Spleen (tissue), 11 donors: ENCODE results near the gene SH3BP5. TPM values are rescaled to one million over a fixed set of nuclear protein-coding genes. Genes with fewer than 3 reads are reported as not detected.

Experiments
- DNase-seq: peaks from one replicate; pipeline ENCODE4 v3.0.0-alpha.2; 2020
- H3K27ac ChIP-seq, 8 donors: fragments of 200-600 bp; sonication (generic) in 7 of 8; 1 replicate in 4 of 8; 2 replicates in 4 of 8; pipeline versions ENCODE4 v1.5.0 to v1.8.0; 2016 to 2021; ENCODE audit warnings: inconsistent platforms in 4 of 8, mild to moderate bottlenecking in 4 of 8, moderate library complexity in 1 of 8
- H3K27me3 ChIP-seq, 7 donors: fragments of 200-600 bp; sonication (generic) in 6 of 7; replicated peaks in 1 of 7; 1 replicate in 4 of 7; 2 replicates in 3 of 7; pipeline versions ENCODE4 v1.5.0 to v1.8.0; 2016 to 2021; ENCODE audit warnings: inconsistent platforms in 3 of 7, mild to moderate bottlenecking in 1 of 7
- H3K36me3 ChIP-seq, 6 donors: fragments of 200-600 bp; sonication (generic) in 5 of 6; 1 replicate in 4 of 6; 2 replicates in 2 of 6; pipeline versions ENCODE4 v1.5.0 to v1.8.0; 2016 to 2021; ENCODE audit warnings: inconsistent platforms in 2 of 6
- H3K4me1 ChIP-seq, 6 donors: fragments of 200-600 bp; sonication (generic) in 5 of 6; 1 replicate in 3 of 6; 2 replicates in 3 of 6; pipeline versions ENCODE4 v1.5.0 to v1.8.0; 2016 to 2021; ENCODE audit warnings: inconsistent platforms in 3 of 6
- H3K4me3 ChIP-seq, 8 donors: fragments of 200-600 bp; sonication (generic) in 7 of 8; 1 replicate in 4 of 8; 2 replicates in 4 of 8; pipeline versions ENCODE4 v1.5.0 to v1.8.0; 2016 to 2021; ENCODE audit warnings: inconsistent platforms in 4 of 8, mild to moderate bottlenecking in 4 of 8, moderate library complexity in 2 of 8
- H3K9me3 ChIP-seq, 8 donors: fragments of 200-600 bp; sonication (generic) in 7 of 8; 1 replicate in 4 of 8; 2 replicates in 4 of 8; pipeline versions ENCODE4 v1.5.0 to v1.8.0; 2016 to 2021; ENCODE audit warnings: inconsistent platforms in 4 of 8
- CTCF ChIP-seq, 11 experiments: fragments of 200-600 bp in 7 of 11; fragments of 450-650 bp in 4 of 11; sonication (generic) in 4 of 11; IDR thresholded peaks in 8 of 11; conservative IDR thresholded peaks in 3 of 11; 1 replicate in 7 of 11; 2 replicates in 4 of 11; pipeline versions ENCODE4 v1.4.0 to v1.8.0; 2016 to 2021; ENCODE audit warnings: antibody characterized with exemption in 11 of 11, inconsistent platforms in 4 of 11, mild to moderate bottlenecking in 1 of 11
- POLR2A ChIP-seq, 3 donors: fragments of 450-650 bp; IDR thresholded peaks; one replicate each; pipeline ENCODE4 v1.5.1; 2017; ENCODE audit warnings: antibody characterized with exemption in 3 of 3, mild to moderate bottlenecking in 1 of 3
- POLR2AphosphoS5 ChIP-seq, 3 donors: sonication (generic); formaldehyde crosslinking; IDR thresholded peaks; one replicate each; pipeline ENCODE4 v1.5.1; 2017; ENCODE audit warnings: antibody characterized with exemption in 3 of 3
- WGBS, 5 donors: extraction: QIAGEN DNeasy Blood & Tissue Kit in 3 of 5; methylation state at CpG; one replicate each; pipeline versions ENCODE4 v1.1.5 to v1.1.7; 2013 to 2018; 5-methylcytosine and 5-hydroxymethylcytosine counted together
- intact Hi-C: fragments of 100-400 bp; cut with DNase I; formaldehyde crosslinking; loops from one replicate; pipeline ENCODE4 v1.15.0; 2023; ENCODE audit warnings: low total_unique reads
- polyA plus RNA-seq, 3 donors: library from polyadenylated mRNA; stranded (reverse); fragments of 200-250 nt; gene quantifications; one replicate each; pipeline ENCODE4 v1.2.1, GENCODE V29; 2013
- total RNA-seq, 7 donors: library from RNA; depleted of rRNA in 3 of 7; stranded (reverse); fragments of >200 nt in 3 of 7; fragmentation: NEBNext Ultra II Directional in 4 of 7; extraction: Animal tissue kit (Norgen Biotek cat#: 25700) in 4 of 7; gene quantifications; one replicate each; pipeline versions ENCODE4 v1.1.0 to v1.2.1, GENCODE V29; 2016 to 2021
- donor health status: healthy with polysubstance abuse.
- donor health status: DM: no; HTN: no; CAD: no; lungs with moderate emphysema.
- donor health status: DM: no; HTN: no; CAD: no.
- donor health status: Bipolar disorder and iron deficiency.
- donor health status: healthy.
- donor health status: DM: no; HTN: no; CAD: no.
- donor health status: DM: yes; HTN: yes; CAD: no.

Gene SH3BP5
- total and polyA plus RNA-seq, 10 donors = 36.4 to 75.0 (median 53.7) TPM

- no peak for TF ChIP-seq CTCF (IDR thresholded peaks at IDR 0.05 in 8 of 11, conservative IDR thresholded peaks at IDR 0.05 in 3 of 11)
- TF ChIP-seq POLR2A (IDR thresholded peaks at IDR 0.05) = no peak
- TF ChIP-seq POLR2AphosphoS5 (IDR thresholded peaks at IDR 0.05) = no peak
- Histone ChIP-seq H3K4me1 (peaks cover 14 to 57% (median 43%) of the 10 kb centered on the region in 6 donors), H3K4me3 (no peak overlapping the region), H3K27ac (no peak overlapping the region), H3K36me3 (peaks cover 0 to 14% (median 0%) of the 10 kb centered on the region in 6 donors), H3K27me3 (peaks cover 0 to 5% (median 0%) of the 10 kb centered on the region in 7 donors), H3K9me3 (no peaks in the 10 kb centered on the region)
- no peak for DNase-seq
- intact Hi-C loops = loop anchor here (10.0 kb wide), 1 partner anchor 59 kb away; no protein-coding TSS in a partner anchor
Measured at GRCh38 chr3:15333956-15334263, 1.5 kb upstream of the SH3BP5 start.

GRCh38 chr3:15333099-15333955 is 941 bp upstream of the SH3BP5 start:
- Histone ChIP-seq H3K4me3 (peak overlapping the region in 7 of 8 donors; percentile 80 to 99 (median 86)), H3K4me1 (peaks cover 14 to 57% (median 43%) of the 10 kb centered on the region in 6 donors)
- intact Hi-C loops = loop anchor here (10.0 kb wide), 1 partner anchor 59 kb away; no protein-coding TSS in a partner anchor

GRCh38 chr3:15331606-15332404 is 581 bp downstream of the SH3BP5 start:
- Histone ChIP-seq H3K4me1 (peaks cover 23 to 69% (median 57%) of the 10 kb centered on the region in 6 donors), H3K36me3 (peaks cover 0 to 35% (median 0%) of the 10 kb centered on the region in 6 donors), H3K27me3 (peaks cover 0 to 5% (median 0%) of the 10 kb centered on the region in 7 donors), H3K4me3 (peak overlapping the region; percentile 62 to 99 (median 86)), H3K27ac (peak overlapping the region; percentile 53 to 97 (median 90)), H3K9me3 (no peaks in the 10 kb centered on the region)
- 2 to 3% (median 3%) methylated on average over 43 to 71 of the region's 71 CpGs for WGBS, 5 donors
- DNase-seq = peak; percentile 91
- TF ChIP-seq POLR2AphosphoS5 (IDR thresholded peaks at IDR 0.05) = peak; percentile 25 to 40 (median 37)
- no peak for TF ChIP-seq POLR2A (IDR thresholded peaks at IDR 0.05)
- intact Hi-C loops = loop anchor here (10.0 kb wide), 1 partner anchor 57 kb away; no protein-coding TSS in a partner anchor

More at GRCh38 chr3:15333099-15333955, 941 bp upstream of the SH3BP5 start:
- Histone ChIP-seq H3K9me3 (no peaks in the 10 kb centered on the region), H3K27ac (peak overlapping the region in 5 of 8 donors; percentile 90 to 97 (median 91)), H3K27me3 (peaks cover 0 to 5% (median 0%) of the 10 kb centered on the region in 7 donors), H3K36me3 (peaks cover 0 to 20% (median 0%) of the 10 kb centered on the region in 6 donors)
- whole genome bisulfite sequencing, 5 donors = 82 to 92% (median 86%) methylated on average over 8 to 10 of the region's 10 CpGs
- no peak for DNase-seq
- no peak for TF ChIP-seq CTCF (IDR thresholded peaks at IDR 0.05 in 8 of 11, conservative IDR thresholded peaks at IDR 0.05 in 3 of 11)
- TF ChIP-seq POLR2AphosphoS5 (IDR thresholded peaks at IDR 0.05) = no peak
- no peak for TF ChIP-seq POLR2A (IDR thresholded peaks at IDR 0.05)

GRCh38 chr3:15331072-15331605 is 1.2 kb downstream of the SH3BP5 start:
- Histone ChIP-seq H3K27me3 (peaks cover 0 to 5% (median 0%) of the 10 kb centered on the region in 7 donors), H3K4me3 (peak overlapping the region; percentile 62 to 99 (median 86)), H3K36me3 (peaks cover 0 to 42% (median 0%) of the 10 kb centered on the region in 6 donors), H3K4me1 (peaks cover 23 to 75% (median 64%) of the 10 kb centered on the region in 6 donors), H3K27ac (peak overlapping the region in 5 of 8 donors; percentile 90 to 97 (median 91)), H3K9me3 (no peaks in the 10 kb centered on the region)
- DNase-seq = no peak
- 43 to 53% (median 46%) methylated on average over 6 of the region's 6 CpGs for WGBS, 5 donors
- intact Hi-C loops = loop anchor here (10.0 kb wide), 1 partner anchor 56 kb away; no protein-coding TSS in a partner anchor
- TF ChIP-seq POLR2AphosphoS5 (IDR thresholded peaks at IDR 0.05) (no peak), CTCF (IDR thresholded peaks at IDR 0.05 in 8 of 11, conservative IDR thresholded peaks at IDR 0.05 in 3 of 11) (no peak), POLR2A (IDR thresholded peaks at IDR 0.05) (no peak)
